Lung (tissue), 16 donors: Measurements from ENCODE around the gene AP5M1. TPM values are rescaled to one million over a fixed set of nuclear protein-coding genes. Genes with fewer than 3 reads are reported as not detected.
"Not testable (repeated sequence)": the region's sequence is repeated elsewhere in the genome, so short reads cannot be mapped to it uniquely, and the experiment has no call there.

Experiments
- ATAC-seq: fragments of 200-7000 bp; cut with Tn5 transposase; one replicate; pipeline ENCODE4 v1.9.1; 2020; ENCODE audit warnings: moderate number of reproducible peaks; ENCODE audit not compliant: insufficient read depth, low FRiP score
- DNase-seq, 3 donors: peaks; one replicate each; pipeline ENCODE4 v3.0.0-alpha.2; 2013 to 2017
- H3K27ac ChIP-seq, 2 donors: one replicate each; pipeline ENCODE4 v1.5.1; 2013; ENCODE audit warnings: mild to moderate bottlenecking in 2 of 2, moderate library complexity in 2 of 2, control low read depth in 1 of 2, inconsistent platforms in 1 of 2, low read depth in 1 of 2, low read length in 1 of 2
- H3K27me3 ChIP-seq, 3 donors: one replicate each; pipeline ENCODE4 v1.5.1; 2013; ENCODE audit warnings: low read length in 2 of 3; ENCODE audit not compliant: control insufficient read depth in 3 of 3, insufficient read depth in 3 of 3
- H3K36me3 ChIP-seq, 4 donors: one replicate each; pipeline ENCODE4 v1.5.1; 2013; ENCODE audit warnings: low read length in 4 of 4, mild to moderate bottlenecking in 1 of 4, moderate library complexity in 1 of 4; ENCODE audit not compliant: control insufficient read depth in 4 of 4, insufficient read depth in 4 of 4
- H3K4me1 ChIP-seq, 5 donors: one replicate each; pipeline ENCODE4 v1.5.1; 2013; ENCODE audit warnings: low read length in 5 of 5, mild to moderate bottlenecking in 2 of 5, moderate library complexity in 1 of 5; ENCODE audit not compliant: control insufficient read depth in 5 of 5, insufficient read depth in 5 of 5
- H3K4me3 ChIP-seq: one replicate; pipeline ENCODE4 v1.5.1; 2013; ENCODE audit warnings: mild to moderate bottlenecking, control low read depth, moderate library complexity
- H3K9ac ChIP-seq, 2 donors: one replicate each; pipeline ENCODE4 v1.5.1; 2013; ENCODE audit warnings: low read length in 2 of 2, control low read depth in 1 of 2; ENCODE audit not compliant: insufficient read depth in 1 of 2
- H3K9me3 ChIP-seq, 4 donors: one replicate each; pipeline ENCODE4 v1.5.1; 2013; ENCODE audit warnings: low read length in 3 of 4, mild to moderate bottlenecking in 1 of 4, moderate library complexity in 1 of 4; ENCODE audit not compliant: control insufficient read depth in 4 of 4, insufficient read depth in 3 of 4
- CTCF ChIP-seq: IDR thresholded peaks from 2 replicates; pipeline ENCODE4 v1.5.1; 2012; ENCODE audit warnings: mild to moderate bottlenecking; ENCODE audit errors: control extremely low read depth, extremely low read depth
- WGBS, 2 donors: extraction: QIAGEN DNeasy Blood & Tissue Kit; methylation state at CpG; one replicate each; pipeline ENCODE4 v1.1.7; 2013; 5-methylcytosine and 5-hydroxymethylcytosine counted together
- long read RNA-seq, 5 donors: transcript quantifications; one replicate each; lab custom pipeline, GENCODE V29; 2026
- polyA plus RNA-seq, 2 donors: library from polyadenylated mRNA; stranded (reverse); fragments of 200-250 nt; gene quantifications; one replicate each; pipeline ENCODE4 v1.2.1, GENCODE V29; 2013
- total RNA-seq, 2 donors: library from RNA; depleted of rRNA in 1 of 2; stranded (reverse); fragments of >200 nt in 1 of 2; gene quantifications; one replicate each; pipeline ENCODE4 v1.2.1, GENCODE V29; 2014 to 2021
- donor health status: control.
- donor health status: control.
- donor health status: Bipolar disorder and iron deficiency.
- donor health status: healthy.
- donor health status: DM: yes; HTN: yes; CAD: no.

Gene AP5M1
- total RNA-seq, result 10 to 100 TPM; 30.5 to 39.0 TPM
- polyA plus RNA-seq, result 10 to 100 TPM in 1 of 2 donors, 1 to 10 TPM in 1; 5.2 to 15.5 TPM
- long read RNA-seq, donor 1, full-length matches to known transcripts, result 8 of 17 reads
- long read RNA-seq, donor 1, partial matches to known transcripts, result 9 of 17 reads
- long read RNA-seq, donor 1, other reads (novel, unspliced or antisense), result 0 of 17 reads
- long read RNA-seq, donor 2, full-length matches to known transcripts, result 1 of 1 reads
- long read RNA-seq, donor 2, partial matches to known transcripts, result 0 of 1 reads
- long read RNA-seq, donor 2, other reads (novel, unspliced or antisense), result 0 of 1 reads
- long read RNA-seq, donor 3, full-length matches to known transcripts, result 8 of 8 reads
- long read RNA-seq, donor 3, partial matches to known transcripts, result 0 of 8 reads
- long read RNA-seq, donor 3, other reads (novel, unspliced or antisense), result 0 of 8 reads
- long read RNA-seq, donor 4, full-length matches to known transcripts, result 6 of 6 reads
- long read RNA-seq, donor 4, partial matches to known transcripts, result 0 of 6 reads
- long read RNA-seq, donor 4, other reads (novel, unspliced or antisense), result 0 of 6 reads
- long read RNA-seq, donor 5, full-length matches to known transcripts, result 12 of 12 reads
- long read RNA-seq, donor 5, partial matches to known transcripts, result 0 of 12 reads
- long read RNA-seq, donor 5, other reads (novel, unspliced or antisense), result 0 of 12 reads

GRCh38 chr14:57268161-57269069 lies at the start of gene AP5M1, which contains the start of gene EXOC5:
TSS of gene AP5M1 (plus strand) at chr14:57268971. CDS start at chr14:57269315, 344 bp downstream.
TSS of gene EXOC5 (minus strand) at chr14:57268905. CDS start at chr14:57268648, 257 bp downstream.
- peak; percentile 94 to 97 (median 96) for DNase-seq
- H3K4me3 ChIP-seq, result peak within 1 kb of the TSS; percentile 80
- peak; percentile 95 for ATAC-seq
- TF ChIP-seq CTCF, result no peak
- WGBS, 2 donors, result 0% methylated on average over 71 to 76 of the region's 76 CpGs
- no peaks in the 10 kb centered on the region for H3K9me3 ChIP-seq
- peaks cover 0 to 4% (median 0%) of the 10 kb centered on the region in 4 donors for H3K36me3 ChIP-seq
- H3K27ac ChIP-seq, result peak within 1 kb of the TSS; percentile 96 to 98
- H3K9ac ChIP-seq, result peak within 1 kb of the TSS; percentile 71 to 94
- H3K27me3 ChIP-seq, result no peaks in the 10 kb centered on the region
- H3K4me1 ChIP-seq, result peaks cover 3 to 24% (median 7%) of the 10 kb centered on the region in 5 donors

DNA sequence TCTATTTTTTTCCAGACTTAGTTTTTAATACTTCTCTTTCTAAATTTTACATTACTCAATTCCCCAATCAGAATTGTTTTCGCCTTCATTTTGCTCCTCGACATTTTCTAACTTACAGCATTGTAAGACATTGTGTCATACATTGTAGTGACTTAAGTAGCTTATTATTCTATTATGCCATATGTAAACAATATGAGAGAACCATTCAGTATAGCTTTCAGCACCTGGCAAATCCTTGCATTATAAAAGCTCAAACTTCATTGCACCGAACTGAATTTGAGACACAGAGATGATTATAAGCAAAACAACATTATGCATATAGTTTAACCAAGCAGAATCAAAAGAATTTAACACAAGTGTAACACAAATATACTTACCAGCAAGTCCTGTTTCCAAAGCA lies 46.8 kb upstream of the AP5M1 start:
- DNase-seq (no peak), ATAC-seq (no peak)
- Histone ChIP-seq H3K9me3 (no peaks in the 10 kb centered on the region), H3K36me3 (peaks cover 0 to 18% (median 12%) of the 10 kb centered on the region in 4 donors), H3K4me1 (no peaks in the 10 kb centered on the region), H3K9ac (no peak overlapping the region), H3K27me3 (no peaks in the 10 kb centered on the region), H3K4me3 (no peak overlapping the region), H3K27ac (no peak overlapping the region)
- WGBS, 2 donors, result 94 to 97% methylated on average over 3 of the region's 3 CpGs
- no peak for TF ChIP-seq CTCF

GRCh38 chr14:57227083-57227482 lies 41.7 kb upstream of the AP5M1 start:
- DNase-seq (no peak), ATAC-seq (no peak)
- Histone ChIP-seq H3K9me3 (no peaks in the 10 kb centered on the region), H3K4me1 (no peaks in the 10 kb centered on the region), H3K36me3 (peaks cover 3 to 19% (median 6%) of the 10 kb centered on the region in 4 donors), H3K27ac (no peak overlapping the region), H3K27me3 (no peaks in the 10 kb centered on the region), H3K4me3 (no peak overlapping the region), H3K9ac (no peak overlapping the region)
- 80 to 87% methylated on average over 2 of the region's 2 CpGs for WGBS, 2 donors
- no peak for TF ChIP-seq CTCF

GRCh38 chr14:57228320-57228719 lies 40.5 kb upstream of the AP5M1 start:
- H3K9me3 ChIP-seq, H3K9ac ChIP-seq, ATAC-seq, H3K27ac ChIP-seq, H3K4me3 ChIP-seq, H3K4me1 ChIP-seq, DNase-seq, H3K27me3 ChIP-seq: not testable (repeated sequence)
- H3K36me3 ChIP-seq, result peaks cover 3 to 27% (median 8%) of the 10 kb centered on the region in 4 donors
- 93 to 96% methylated on average over 2 of the region's 2 CpGs for WGBS, 2 donors
